Omental fat pad (tissue), 4 donors: ENCODE data around the gene HRK. TPM values are rescaled to one million over a fixed set of nuclear protein-coding genes. Genes with fewer than 3 reads are reported as not detected.

ENCODE experiments used
- ATAC-seq: fragments of 150-250 bp; one replicate; pipeline ENCODE4 v1.9.1; 2016; ENCODE audit warnings: mild to moderate bottlenecking, moderate library complexity; ENCODE audit not compliant: low FRiP score
- DNase-seq: peaks from one replicate; pipeline ENCODE4 v3.0.0-alpha.2; 2019; ENCODE audit warnings: low spot score
- total RNA-seq, 4 donors: library from RNA; depleted of rRNA; stranded (reverse); fragments of >200 nt; gene quantifications; one replicate each; pipeline ENCODE4 v1.1.0, GENCODE V29; 2016
- TF ChIP-seq, protein P1 (sequence below), 3 donors: fragments of 450-650 bp; IDR thresholded peaks; one replicate each; pipeline ENCODE4 v1.5.1; 2016 to 2017; ENCODE audit warnings: antibody characterized with exemption in 3 of 3, mild to moderate bottlenecking in 3 of 3, moderate library complexity in 2 of 3

HRK gene
- total RNA-seq: under 1 TPM in 1 of 4 donors, not detected in 3; 0.06 TPM

GRCh38 chr12:116881325-116881876 is at the start of gene HRK:
Gene HRK, minus strand, starts transcription at chr12:116881441. Its CDS starts 134 bp downstream, at chr12:116881307.
- no peak for DNase-seq
- ATAC-seq: no peak

DNA sequence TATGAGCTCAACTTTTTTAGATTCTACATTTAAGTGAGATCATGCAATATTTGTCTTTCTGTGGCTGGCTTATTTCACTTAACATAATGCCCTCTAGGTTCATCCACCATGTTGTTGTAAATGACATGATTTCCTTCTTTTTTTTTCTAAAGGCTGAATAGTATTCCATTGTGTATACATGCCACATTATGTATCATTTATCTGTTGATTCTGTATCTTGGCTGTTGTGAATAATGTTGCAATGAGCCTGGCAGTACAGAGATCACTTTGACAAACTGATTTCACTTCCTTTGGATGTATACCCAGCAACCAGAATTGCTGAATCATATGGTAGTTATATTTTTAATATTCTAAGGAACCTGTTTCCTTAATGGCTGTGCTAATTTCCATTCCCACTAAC is 48.6 kb upstream of the HRK start:
- DNase-seq (no peak), ATAC-seq (no peak)
- TF ChIP-seq, protein P1, sequence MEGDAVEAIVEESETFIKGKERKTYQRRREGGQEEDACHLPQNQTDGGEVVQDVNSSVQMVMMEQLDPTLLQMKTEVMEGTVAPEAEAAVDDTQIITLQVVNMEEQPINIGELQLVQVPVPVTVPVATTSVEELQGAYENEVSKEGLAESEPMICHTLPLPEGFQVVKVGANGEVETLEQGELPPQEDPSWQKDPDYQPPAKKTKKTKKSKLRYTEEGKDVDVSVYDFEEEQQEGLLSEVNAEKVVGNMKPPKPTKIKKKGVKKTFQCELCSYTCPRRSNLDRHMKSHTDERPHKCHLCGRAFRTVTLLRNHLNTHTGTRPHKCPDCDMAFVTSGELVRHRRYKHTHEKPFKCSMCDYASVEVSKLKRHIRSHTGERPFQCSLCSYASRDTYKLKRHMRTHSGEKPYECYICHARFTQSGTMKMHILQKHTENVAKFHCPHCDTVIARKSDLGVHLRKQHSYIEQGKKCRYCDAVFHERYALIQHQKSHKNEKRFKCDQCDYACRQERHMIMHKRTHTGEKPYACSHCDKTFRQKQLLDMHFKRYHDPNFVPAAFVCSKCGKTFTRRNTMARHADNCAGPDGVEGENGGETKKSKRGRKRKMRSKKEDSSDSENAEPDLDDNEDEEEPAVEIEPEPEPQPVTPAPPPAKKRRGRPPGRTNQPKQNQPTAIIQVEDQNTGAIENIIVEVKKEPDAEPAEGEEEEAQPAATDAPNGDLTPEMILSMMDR (IDR thresholded peaks at IDR 0.05): no peak

More at GRCh38 chr12:116881325-116881876, at the start of gene HRK:
- TF ChIP-seq, protein P1 (IDR thresholded peaks at IDR 0.05): no peak

DNA sequence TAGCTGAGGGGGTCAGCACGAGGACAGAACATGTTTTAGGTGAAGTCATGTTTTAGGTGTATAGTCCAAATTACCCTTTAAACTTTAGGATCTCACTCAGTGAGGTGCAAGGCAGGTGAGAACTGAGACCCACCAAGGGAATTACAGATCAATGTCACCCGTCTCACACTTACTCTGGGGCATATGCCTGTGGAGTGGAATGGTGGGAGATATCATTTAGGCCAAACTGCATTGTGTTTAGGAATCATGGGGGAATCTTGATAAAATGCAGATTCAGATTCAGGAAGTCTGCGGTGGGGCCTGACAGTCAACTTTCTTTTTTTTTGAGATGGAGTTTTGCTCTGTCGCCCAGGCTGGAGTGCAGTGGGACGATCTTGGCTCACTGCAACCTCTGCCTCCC is 47.3 kb upstream of the HRK start:
- DNase-seq (no peak), ATAC-seq (no peak)

DNA sequence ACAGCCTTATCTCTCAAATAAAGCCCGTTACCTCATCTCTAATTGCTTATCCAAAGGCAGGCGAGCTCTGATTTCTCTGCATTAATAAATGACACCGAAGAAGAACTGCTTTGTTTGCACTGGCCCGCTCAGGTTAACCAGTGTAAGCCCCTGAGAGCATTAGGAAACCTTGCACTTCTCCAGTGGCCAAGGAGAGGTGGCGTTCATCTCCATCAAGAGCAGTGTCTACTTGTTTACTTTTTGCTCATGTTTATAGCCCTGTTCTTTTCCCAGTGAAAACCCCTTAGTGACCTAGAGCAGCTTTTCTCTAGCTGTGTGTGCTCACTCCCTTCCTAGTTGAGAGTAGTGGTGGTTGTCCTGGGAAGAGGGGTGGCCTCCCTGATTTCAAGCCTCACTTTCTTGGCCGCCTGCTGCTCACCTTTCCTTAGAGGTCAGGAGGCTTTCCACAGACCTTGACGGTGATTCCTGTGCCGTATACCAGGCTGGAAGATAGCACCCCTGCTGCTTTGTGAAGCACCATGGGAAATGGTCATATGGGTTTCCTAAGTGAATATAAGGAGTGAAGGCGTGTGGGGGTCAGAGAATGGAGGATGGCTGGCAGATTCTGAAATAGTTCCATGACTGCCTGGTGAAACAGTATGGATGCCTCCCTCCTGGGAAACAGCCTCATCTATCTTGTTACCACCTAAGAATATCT is 46.2 kb upstream of the HRK start:
- no peak for ATAC-seq
- DNase-seq: no peak
- TF ChIP-seq, protein P1 (IDR thresholded peaks at IDR 0.05): no peak

More for the DNA sequence above, 47.3 kb upstream of the HRK start:
- TF ChIP-seq, protein P1 (IDR thresholded peaks at IDR 0.05): no peak

DNA sequence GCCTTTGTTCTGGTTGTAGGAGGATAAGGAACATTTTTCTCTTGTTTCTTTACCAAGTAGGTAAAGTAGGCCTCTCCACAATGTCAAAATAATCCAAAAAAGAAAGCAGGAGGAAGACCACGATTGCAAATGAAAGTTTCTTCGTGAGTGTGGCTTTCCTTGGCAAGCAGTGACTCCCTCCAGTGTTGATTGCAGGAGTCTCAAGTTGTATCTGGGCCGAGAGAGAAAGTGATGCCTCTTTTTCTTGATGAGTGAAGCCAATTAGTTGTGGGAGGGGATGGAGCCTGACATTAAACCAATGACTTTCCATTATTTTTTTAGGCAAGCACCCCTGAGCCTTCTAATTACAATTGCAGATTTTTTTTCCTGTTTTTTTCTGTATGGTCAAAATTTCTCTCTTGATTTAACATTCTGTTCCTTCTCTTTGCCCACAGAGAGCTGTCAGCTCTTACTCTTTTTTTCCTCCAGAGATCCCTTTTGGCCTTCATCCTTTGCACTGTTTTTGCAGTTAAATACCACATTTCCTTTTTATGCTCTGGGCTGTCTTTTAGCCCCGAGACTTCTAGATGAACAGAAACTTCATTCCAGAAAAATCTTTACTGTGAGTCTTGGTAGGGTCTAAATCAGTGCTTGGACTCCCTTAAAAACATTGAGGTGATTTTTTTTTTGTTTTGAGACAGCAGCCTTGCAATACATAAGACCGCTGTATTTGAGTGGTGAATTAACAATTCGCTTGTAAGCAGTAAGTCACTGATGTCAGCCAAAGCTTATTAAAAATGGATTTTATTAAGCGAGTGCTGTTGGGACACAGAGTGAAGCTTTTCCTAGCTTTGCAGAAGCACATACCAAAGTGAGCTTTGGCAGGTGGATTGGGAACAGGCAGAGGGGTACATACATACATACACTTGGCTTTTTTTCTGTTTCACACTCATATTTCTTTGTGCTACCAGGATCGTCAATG is 45.3 kb upstream of the HRK start:
- no peak for DNase-seq
- no peak for ATAC-seq

More for the DNA sequence above, 45.3 kb upstream of the HRK start:
- TF ChIP-seq, protein P1 (IDR thresholded peaks at IDR 0.05): no peak
